HepG2 (cell line): ENCODE measurements around the gene RPS2. TPM values are rescaled to one million over a fixed set of nuclear protein-coding genes. Genes with fewer than 3 reads are reported as not detected.
A peak's percentile ranks its signal among the peaks of the same experiment; 100 is the strongest.

Source experiments
- GATAD1 ChIP-seq: IDR thresholded peaks from 2 replicates; pipeline ENCODE4 v1.6.1; 2016; ENCODE audit warnings: missing genetic modification reagents, missing compliant biosample characterization
- HDAC2 ChIP-seq: sonication (generic); formaldehyde crosslinking; IDR thresholded peaks from 2 replicates; pipeline ENCODE4 v1.4.0; 2020; ENCODE audit warnings: missing genetic modification reagents
- JUN ChIP-seq: sonication (generic); formaldehyde crosslinking; IDR thresholded peaks from 2 replicates; pipeline ENCODE4 v1.4.0; 2020; ENCODE audit warnings: mild to moderate bottlenecking, missing genetic modification reagents
- KDM5A ChIP-seq: fragments of 200-600 bp; sonication (generic); IDR thresholded peaks from 2 replicates; pipeline ENCODE4 v1.7.0; 2018; ENCODE audit warnings: antibody characterized with exemption, mild to moderate bottlenecking, low read length, borderline replicate concordance
- LCORL ChIP-seq, 2 experiments: fragments of 450-650 bp in 1 of 2; sonication (generic) in 1 of 2; formaldehyde crosslinking in 1 of 2; IDR thresholded peaks; 2 replicates each; pipeline versions ENCODE4 v1.5.0 to v1.6.1; 2017 to 2020; ENCODE audit warnings: antibody characterized with exemption in 1 of 2, missing genetic modification reagents in 1 of 2
- MLLT10 ChIP-seq: sonication (generic); formaldehyde crosslinking; IDR thresholded peaks from 2 replicates; pipeline ENCODE4 v1.4.0; 2020; ENCODE audit warnings: missing genetic modification reagents
- NFKB2 ChIP-seq: sonication (generic); formaldehyde crosslinking; IDR thresholded peaks from 2 replicates; pipeline ENCODE4 v1.4.0; 2020; ENCODE audit warnings: missing genetic modification reagents, borderline replicate concordance
- RAD21 ChIP-seq: fragments of 450-650 bp; formaldehyde crosslinking; IDR thresholded peaks from 2 replicates; pipeline ENCODE4 v1.5.0; 2020; ENCODE audit warnings: mild to moderate bottlenecking
- RARG ChIP-seq: sonication (generic); formaldehyde crosslinking; IDR thresholded peaks from 2 replicates; pipeline ENCODE4 v1.4.0; 2020; ENCODE audit warnings: low read depth, mild to moderate bottlenecking, missing genetic modification reagents
- RNF2 ChIP-seq: fragments of 450-650 bp; conservative IDR thresholded peaks from 2 replicates; pipeline ENCODE4 v1.6.1; 2016; ENCODE audit warnings: low read depth
- SIX4 ChIP-seq: sonication (generic); formaldehyde crosslinking; IDR thresholded peaks from 2 replicates; pipeline ENCODE4 v1.4.0; 2020; ENCODE audit warnings: missing genetic modification reagents
- SP140L ChIP-seq: sonication (generic); formaldehyde crosslinking; IDR thresholded peaks from 2 replicates; pipeline ENCODE4 v1.4.0; 2020; ENCODE audit warnings: missing genetic modification reagents, borderline replicate concordance
- TEAD3 ChIP-seq: optimal IDR thresholded peaks from 2 replicates; pipeline ENCODE3; 2016; ENCODE audit warnings: borderline replicate concordance
- ZNF160 ChIP-seq: sonication (generic); formaldehyde crosslinking; IDR thresholded peaks from 2 replicates; pipeline ENCODE4 v1.8.0; 2022; ENCODE audit warnings: mild to moderate bottlenecking, inconsistent platforms, missing genetic modification reagents
- ZNF224 ChIP-seq: sonication (generic); formaldehyde crosslinking; IDR thresholded peaks from 2 replicates; pipeline ENCODE4 v1.5.0; 2020; ENCODE audit warnings: mild to moderate bottlenecking, missing genetic modification reagents
- ZNF30 ChIP-seq: sonication (generic); formaldehyde crosslinking; IDR thresholded peaks from 2 replicates; pipeline ENCODE4 v1.5.0; 2020; ENCODE audit warnings: mild to moderate bottlenecking, missing genetic modification reagents
- ZNF563 ChIP-seq: sonication (generic); formaldehyde crosslinking; IDR thresholded peaks from 2 replicates; pipeline ENCODE4 v1.8.0; 2022; ENCODE audit warnings: mild to moderate bottlenecking, moderate library complexity, missing genetic modification reagents
- ZNF672 ChIP-seq: sonication (generic); formaldehyde crosslinking; IDR thresholded peaks from 2 replicates; pipeline ENCODE4 v1.8.1; 2022; ENCODE audit warnings: missing genetic modification reagents
- polyA plus RNA-seq, 8 experiments: library from polyadenylated mRNA; depleted of rRNA in 3 of 8; stranded (reverse) in 7 of 8; unstranded in 1 of 8; fragments of >200 nt; fragmentation: Illumina TruSeq in 4 of 8; extraction: Trizol in 4 of 8; gene quantifications; 2 replicates each; pipeline versions ENCODE4 v1.2.1 to v1.2.3, GENCODE V29; 2011 to 2016; ENCODE audit warnings: low read depth in 4 of 8, missing spikeins in 1 of 8, mixed read lengths in 1 of 8; ENCODE audit not compliant: insufficient read depth in 1 of 8
- total RNA-seq, 5 experiments: library from RNA; depleted of rRNA; stranded (reverse); fragments of >200 nt; fragmentation: Illumina TruSeq; extraction: Trizol; gene quantifications; 2 replicates each; pipeline ENCODE4 v1.2.3, GENCODE V29; 2016; ENCODE audit warnings: low read depth in 1 of 5
- TF ChIP-seq, protein P1 (sequence below): sonication (generic); formaldehyde crosslinking; IDR thresholded peaks from 2 replicates; pipeline ENCODE4 v1.4.0; 2020; ENCODE audit warnings: missing genetic modification reagents, borderline replicate concordance
- TF ChIP-seq, protein P2 (sequence below): sonication (generic); formaldehyde crosslinking; IDR thresholded peaks from 2 replicates; pipeline ENCODE4 v1.8.0; 2022; ENCODE audit warnings: low read depth, missing genetic modification reagents
- TF ChIP-seq, protein P3 (sequence below): IDR thresholded peaks from 2 replicates; pipeline ENCODE4 v1.6.1; 2016; ENCODE audit warnings: mild to moderate bottlenecking
- TF ChIP-seq, protein P4 (sequence below): sonication (generic); formaldehyde crosslinking; IDR thresholded peaks from 2 replicates; pipeline ENCODE4 v1.5.1; 2020; ENCODE audit warnings: mild to moderate bottlenecking, moderate library complexity, missing genetic modification reagents

Gene RPS2
- total and polyA plus RNA-seq, 2 of the 13 experiments (the other 11 are each of a cell fraction or from before 2014, with no cell fraction given), result 1,908 to 4,514 TPM

DNA sequence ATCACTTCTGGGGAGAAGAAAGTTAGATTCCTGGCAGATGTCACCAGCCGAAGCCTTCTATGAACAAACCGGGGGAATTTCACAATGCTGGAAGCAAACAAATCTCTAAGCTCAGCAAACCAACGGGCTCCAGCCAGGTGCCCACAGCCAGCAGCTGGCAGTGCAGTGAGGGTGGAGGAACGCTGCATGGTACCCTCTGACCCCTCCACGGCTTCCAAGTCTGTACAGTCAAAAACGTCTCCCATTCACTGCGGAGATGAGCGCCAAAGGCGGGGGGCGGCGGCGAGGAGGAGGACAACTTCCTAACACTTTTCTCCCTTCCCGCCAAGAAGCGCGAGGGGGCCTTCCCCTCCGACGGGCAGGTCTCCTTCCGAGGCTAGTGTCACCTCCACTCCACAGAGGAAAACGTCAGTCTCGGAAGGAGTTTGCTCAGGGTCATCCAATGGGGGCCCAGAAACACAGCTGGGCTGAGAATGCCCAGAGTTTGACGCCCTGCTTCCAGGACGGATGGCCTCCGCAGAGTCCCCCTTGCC is 44.1 kb upstream of the RPS2 start (continued):
- TF ChIP-seq SP140L (CRISPR knock-in tag), result no peak
- TF ChIP-seq ZNF672 (CRISPR knock-in tag), result no peak
- no peak for TF ChIP-seq SIX4 (CRISPR knock-in tag)
- TF ChIP-seq ZNF30 (CRISPR knock-in tag), result 0 out of 2 replicates have a peak, but pooled peaks have one; percentile 45
- TF ChIP-seq ZNF563 (CRISPR knock-in tag), result no peak
- TF ChIP-seq RNF2, result 0 out of 2 replicates have a peak, but pooled peaks have one; percentile 38
- peak; percentile 57; the same call in 1 of the 2 replicates for TF ChIP-seq NFKB2 (CRISPR knock-in tag)
- TF ChIP-seq MLLT10 (CRISPR knock-in tag), result 0 out of 2 replicates have a peak, but pooled peaks have one; percentile 31
- no peak for TF ChIP-seq ZNF224 (CRISPR knock-in tag)
- peak; percentile 21 for TF ChIP-seq RAD21 (CRISPR knock-in tag)
- no peak for TF ChIP-seq GATAD1
- TF ChIP-seq, protein P1, sequence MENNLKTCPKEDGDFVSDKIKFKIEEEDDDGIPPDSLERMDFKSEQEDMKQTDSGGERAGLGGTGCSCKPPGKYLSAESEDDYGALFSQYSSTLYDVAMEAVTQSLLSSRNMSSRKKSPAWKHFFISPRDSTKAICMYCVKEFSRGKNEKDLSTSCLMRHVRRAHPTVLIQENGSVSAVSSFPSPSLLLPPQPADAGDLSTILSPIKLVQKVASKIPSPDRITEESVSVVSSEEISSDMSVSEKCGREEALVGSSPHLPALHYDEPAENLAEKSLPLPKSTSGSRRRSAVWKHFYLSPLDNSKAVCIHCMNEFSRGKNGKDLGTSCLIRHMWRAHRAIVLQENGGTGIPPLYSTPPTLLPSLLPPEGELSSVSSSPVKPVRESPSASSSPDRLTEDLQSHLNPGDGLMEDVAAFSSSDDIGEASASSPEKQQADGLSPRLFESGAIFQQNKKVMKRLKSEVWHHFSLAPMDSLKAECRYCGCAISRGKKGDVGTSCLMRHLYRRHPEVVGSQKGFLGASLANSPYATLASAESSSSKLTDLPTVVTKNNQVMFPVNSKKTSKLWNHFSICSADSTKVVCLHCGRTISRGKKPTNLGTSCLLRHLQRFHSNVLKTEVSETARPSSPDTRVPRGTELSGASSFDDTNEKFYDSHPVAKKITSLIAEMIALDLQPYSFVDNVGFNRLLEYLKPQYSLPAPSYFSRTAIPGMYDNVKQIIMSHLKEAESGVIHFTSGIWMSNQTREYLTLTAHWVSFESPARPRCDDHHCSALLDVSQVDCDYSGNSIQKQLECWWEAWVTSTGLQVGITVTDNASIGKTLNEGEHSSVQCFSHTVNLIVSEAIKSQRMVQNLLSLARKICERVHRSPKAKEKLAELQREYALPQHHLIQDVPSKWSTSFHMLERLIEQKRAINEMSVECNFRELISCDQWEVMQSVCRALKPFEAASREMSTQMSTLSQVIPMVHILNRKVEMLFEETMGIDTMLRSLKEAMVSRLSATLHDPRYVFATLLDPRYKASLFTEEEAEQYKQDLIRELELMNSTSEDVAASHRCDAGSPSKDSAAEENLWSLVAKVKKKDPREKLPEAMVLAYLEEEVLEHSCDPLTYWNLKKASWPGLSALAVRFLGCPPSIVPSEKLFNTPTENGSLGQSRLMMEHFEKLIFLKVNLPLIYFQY, result no peak
- 0 out of 2 replicates have a peak, but pooled peaks have one; percentile 14 for TF ChIP-seq HDAC2 (CRISPR knock-in tag)
- TF ChIP-seq, protein P2, sequence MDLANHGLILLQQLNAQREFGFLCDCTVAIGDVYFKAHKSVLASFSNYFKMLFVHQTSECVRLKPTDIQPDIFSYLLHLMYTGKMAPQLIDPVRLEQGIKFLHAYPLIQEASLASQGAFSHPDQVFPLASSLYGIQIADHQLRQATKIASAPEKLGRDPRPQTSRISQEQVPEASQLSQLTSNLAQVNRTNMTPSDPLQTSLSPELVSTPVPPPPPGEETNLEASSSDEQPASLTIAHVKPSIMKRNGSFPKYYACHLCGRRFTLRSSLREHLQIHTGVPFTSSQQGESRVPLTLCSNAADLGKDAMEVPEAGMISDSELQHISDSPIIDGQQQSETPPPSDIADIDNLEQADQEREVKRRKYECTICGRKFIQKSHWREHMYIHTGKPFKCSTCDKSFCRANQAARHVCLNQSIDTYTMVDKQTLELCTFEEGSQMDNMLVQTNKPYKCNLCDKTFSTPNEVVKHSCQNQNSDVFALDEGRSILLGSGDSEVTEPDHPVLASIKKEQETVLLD (CRISPR knock-in tag), result no peak
- TF ChIP-seq RARG (CRISPR knock-in tag), result no peak
- 0 out of 2 replicates have a peak, but pooled peaks have one; percentile 14 for TF ChIP-seq KDM5A
- TF ChIP-seq, protein P3, sequence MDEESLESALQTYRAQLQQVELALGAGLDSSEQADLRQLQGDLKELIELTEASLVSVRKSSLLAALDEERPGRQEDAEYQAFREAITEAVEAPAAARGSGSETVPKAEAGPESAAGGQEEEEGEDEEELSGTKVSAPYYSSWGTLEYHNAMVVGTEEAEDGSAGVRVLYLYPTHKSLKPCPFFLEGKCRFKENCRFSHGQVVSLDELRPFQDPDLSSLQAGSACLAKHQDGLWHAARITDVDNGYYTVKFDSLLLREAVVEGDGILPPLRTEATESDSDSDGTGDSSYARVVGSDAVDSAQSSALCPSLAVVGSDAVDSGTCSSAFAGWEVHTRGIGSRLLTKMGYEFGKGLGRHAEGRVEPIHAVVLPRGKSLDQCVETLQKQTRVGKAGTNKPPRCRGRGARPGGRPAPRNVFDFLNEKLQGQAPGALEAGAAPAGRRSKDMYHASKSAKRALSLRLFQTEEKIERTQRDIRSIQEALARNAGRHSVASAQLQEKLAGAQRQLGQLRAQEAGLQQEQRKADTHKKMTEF (CRISPR knock-in tag), result no peak
- TF ChIP-seq, protein P4, sequence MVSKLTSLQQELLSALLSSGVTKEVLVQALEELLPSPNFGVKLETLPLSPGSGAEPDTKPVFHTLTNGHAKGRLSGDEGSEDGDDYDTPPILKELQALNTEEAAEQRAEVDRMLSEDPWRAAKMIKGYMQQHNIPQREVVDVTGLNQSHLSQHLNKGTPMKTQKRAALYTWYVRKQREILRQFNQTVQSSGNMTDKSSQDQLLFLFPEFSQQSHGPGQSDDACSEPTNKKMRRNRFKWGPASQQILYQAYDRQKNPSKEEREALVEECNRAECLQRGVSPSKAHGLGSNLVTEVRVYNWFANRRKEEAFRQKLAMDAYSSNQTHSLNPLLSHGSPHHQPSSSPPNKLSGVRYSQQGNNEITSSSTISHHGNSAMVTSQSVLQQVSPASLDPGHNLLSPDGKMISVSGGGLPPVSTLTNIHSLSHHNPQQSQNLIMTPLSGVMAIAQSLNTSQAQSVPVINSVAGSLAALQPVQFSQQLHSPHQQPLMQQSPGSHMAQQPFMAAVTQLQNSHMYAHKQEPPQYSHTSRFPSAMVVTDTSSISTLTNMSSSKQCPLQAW (CRISPR knock-in tag), result 0 out of 2 replicates have a peak, but pooled peaks have one; percentile 20
- no peak for TF ChIP-seq TEAD3
- TF ChIP-seq ZNF160 (CRISPR knock-in tag), result no peak
- TF ChIP-seq LCORL (IDR thresholded peaks at IDR 0.05), result no peak
- 0 out of 2 replicates have a peak, but pooled peaks have one; percentile 32 for TF ChIP-seq LCORL (CRISPR knock-in tag; IDR thresholded peaks at IDR 0.05)
- TF ChIP-seq JUN (CRISPR knock-in tag), result no peak
